ENCODE results near the gene TMEM212. TPM values are rescaled to one million over a fixed set of nuclear protein-coding genes. Genes with fewer than 3 reads are reported as not detected.

Gene TMEM212
- total and polyA plus RNA-seq, 9 of the 15 experiments (the other 6 are each of a cell fraction or from before 2014, with no cell fraction given), result not detected

GRCh38 chr3:171832989-171833388, 10.2 kb upstream of the TMEM212 start:
- Histone ChIP-seq H3K36me3 (ENCODE audit: control insufficient read depth, insufficient read depth, low read length) (no peaks in the 10 kb centered on the region), H3K4me1 (replicated peaks in 1 of 2; ENCODE audit: control insufficient read depth in 2 of 2, insufficient read depth in 2 of 2, low read length in 2 of 2) (peaks cover 0 to 15% of the 10 kb centered on the region in 2 experiments; a peak in 3 of 5 replicates), H3K4me3 (no peak overlapping the region), H3K27me3 (ENCODE audit: control insufficient read depth in 2 of 2, insufficient read depth in 2 of 2, low read length in 2 of 2) (no peaks in the 10 kb centered on the region), H3K9ac (ENCODE audit: insufficient read depth in 1 of 2, low read depth in 2 of 2, low read length in 2 of 2) (no peak overlapping the region), H2AFZ (ENCODE audit: low read depth, low read length) (no peak overlapping the region), H3K4me2 (ENCODE audit: insufficient read depth, low read length) (no peak overlapping the region), H4K20me1 (replicated peaks; ENCODE audit: control insufficient read depth, insufficient read depth, low read length) (no peaks in the 10 kb centered on the region), H3K27ac (ENCODE audit: extremely low read depth, low read depth, low read length) (no peak overlapping the region), H3K9me3 (replicated peaks; ENCODE audit: control insufficient read depth, insufficient read depth, low read depth, low read length) (no peaks in the 10 kb centered on the region), H3K79me2 (ENCODE audit: control insufficient read depth, insufficient read depth, low read length) (no peaks in the 10 kb centered on the region), H3K9me1 (ENCODE audit: control insufficient read depth, insufficient read depth, low read length) (no peaks in the 10 kb centered on the region)
- no peak for TF ChIP-seq ZC3H4 (CRISPR knock-in tag; IDR thresholded peaks at IDR 0.05; ENCODE audit: borderline replicate concordance)
- TF ChIP-seq, protein P1, sequence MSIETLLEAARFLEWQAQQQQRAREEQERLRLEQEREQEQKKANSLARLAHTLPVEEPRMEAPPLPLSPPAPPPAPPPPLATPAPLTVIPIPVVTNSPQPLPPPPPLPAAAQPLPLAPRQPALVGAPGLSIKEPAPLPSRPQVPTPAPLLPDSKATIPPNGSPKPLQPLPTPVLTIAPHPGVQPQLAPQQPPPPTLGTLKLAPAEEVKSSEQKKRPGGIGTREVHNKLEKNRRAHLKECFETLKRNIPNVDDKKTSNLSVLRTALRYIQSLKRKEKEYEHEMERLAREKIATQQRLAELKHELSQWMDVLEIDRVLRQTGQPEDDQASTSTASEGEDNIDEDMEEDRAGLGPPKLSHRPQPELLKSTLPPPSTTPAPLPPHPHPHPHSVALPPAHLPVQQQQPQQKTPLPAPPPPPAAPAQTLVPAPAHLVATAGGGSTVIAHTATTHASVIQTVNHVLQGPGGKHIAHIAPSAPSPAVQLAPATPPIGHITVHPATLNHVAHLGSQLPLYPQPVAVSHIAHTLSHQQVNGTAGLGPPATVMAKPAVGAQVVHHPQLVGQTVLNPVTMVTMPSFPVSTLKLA (conservative IDR thresholded peaks at IDR 0.05), result no peak
- no peak for TF ChIP-seq ZNF655 (CRISPR knock-in tag; IDR thresholded peaks at IDR 0.05)
- TF ChIP-seq GATAD2A (IDR thresholded peaks at IDR 0.05), result no peak
- no peak for TF ChIP-seq PHB (CRISPR knock-in tag; IDR thresholded peaks at IDR 0.05)
- no peak for TF ChIP-seq HDAC8 (tag; IDR thresholded peaks at IDR 0.05)
- TF ChIP-seq PCBP2 (IDR thresholded peaks at IDR 0.05; ENCODE audit: low read depth, low read length, poor library complexity, severe bottlenecking), result no peak
- DNase-seq (ENCODE audit: extremely low read depth in 1 of 4, low spot score in 3 of 4) (no peak), ATAC-seq (no peak), FAIRE-seq (no peak)
- intact Hi-C loops (cut with micrococcal nuclease), result loop anchor here (5.0 to 10.0 kb wide), 2 partner anchors 221 to 642 kb away; no protein-coding TSS in a partner anchor
- POLR2A ChIA-PET, result interaction anchor here (1.4 kb wide), 1 partner anchor 447 kb away, joined by 3 read pairs; no protein-coding TSS in a partner anchor
- CTCF ChIA-PET (ENCODE audit: low intra/inter-chr PET ratio), result interaction anchor here (0.7 to 1.0 kb wide), 2 partner anchors 219 to 871 kb away, joined by 3 to 4 read pairs; no protein-coding TSS in a partner anchor
- in situ Hi-C loops (cut with MboI), result no loop called here
- BruUV-seq (replicated peaks), result no TSS peak
- 48% methylated on average over 5 of the region's 5 CpGs for WGBS (ENCODE audit: insufficient coverage, low coverage, missing lambda C conversion rate)
